DMS79 treated with DMSO at 0.1 percent for 48 hours (cell line): Measurements from ENCODE around the gene LDLRAD4.
A peak's percentile ranks its signal among the peaks of the same experiment; 100 is the strongest.

ENCODE experiments used
- DNase-seq: peaks from one replicate; lab custom pipeline; 2025; lab: John Stamatoyannopoulos, UW

The LDLRAD4 gene

GRCh38 chr18:13574355-13574754, 355.8 kb downstream of the LDLRAD4 start:
- DNase-seq: no peak

GRCh38 chr18:13574761-13575160, 356.2 kb downstream of the LDLRAD4 start:
- no peak for DNase-seq

GRCh38 chr18:13576598-13576997, 358.0 kb downstream of the LDLRAD4 start:
- DNase-seq: no peak

GRCh38 chr18:13577091-13577697, 358.6 kb downstream of the LDLRAD4 start:
- DNase-seq: no peak

- no peak for DNase-seq
Observed at GRCh38 chr18:13577781-13578180, 359.2 kb downstream of the LDLRAD4 start.

- DNase-seq: no peak
Observed at GRCh38 chr18:13578400-13578799, 359.8 kb downstream of the LDLRAD4 start.

GRCh38 chr18:13579874-13580273, 361.3 kb downstream of the LDLRAD4 start:
- DNase-seq: no peak

GRCh38 chr18:13580351-13580750, 361.8 kb downstream of the LDLRAD4 start:
- DNase-seq: no peak

- DNase-seq: no peak
Observed at GRCh38 chr18:13580991-13581390, 362.4 kb downstream of the LDLRAD4 start.

GRCh38 chr18:13581496-13582177, 363.1 kb downstream of the LDLRAD4 start:
- DNase-seq: no peak

GRCh38 chr18:13582178-13582670, 363.7 kb downstream of the LDLRAD4 start:
- no peak for DNase-seq

GRCh38 chr18:13583576-13584550, 365.3 kb downstream of the LDLRAD4 start:
- no peak for DNase-seq

- DNase-seq: no peak
Observed at GRCh38 chr18:13584825-13585224, 366.3 kb downstream of the LDLRAD4 start.

GRCh38 chr18:13585379-13586153, 367.0 kb downstream of the LDLRAD4 start:
- no peak for DNase-seq

GRCh38 chr18:13587001-13587400, 368.4 kb downstream of the LDLRAD4 start:
- no peak for DNase-seq

- DNase-seq: no peak
Observed at GRCh38 chr18:13587477-13587876, 368.9 kb downstream of the LDLRAD4 start.

GRCh38 chr18:13587937-13588336, 369.4 kb downstream of the LDLRAD4 start:
- no peak for DNase-seq

GRCh38 chr18:13589316-13589715, 370.8 kb downstream of the LDLRAD4 start:
- no peak for DNase-seq

- DNase-seq: no peak
Observed at GRCh38 chr18:13589943-13590342, 371.4 kb downstream of the LDLRAD4 start.

GRCh38 chr18:13592246-13592645, 373.7 kb downstream of the LDLRAD4 start:
- no peak for DNase-seq

- DNase-seq: no peak
Observed at GRCh38 chr18:13594551-13594950, 376.0 kb downstream of the LDLRAD4 start.

GRCh38 chr18:13597068-13597467, 378.5 kb downstream of the LDLRAD4 start:
- peak; percentile 24 for DNase-seq
